Eye (tissue), 1 donor: ENCODE measurements around the gene IGF1.
"Not testable (repeated sequence)": the region's sequence is repeated elsewhere in the genome, so short reads cannot be mapped to it uniquely, and the experiment has no call there.

Experiments used
- DNase-seq: peaks from one replicate; pipeline ENCODE4 v3.0.0-alpha.2; 2015

IGF1 gene

DNA sequence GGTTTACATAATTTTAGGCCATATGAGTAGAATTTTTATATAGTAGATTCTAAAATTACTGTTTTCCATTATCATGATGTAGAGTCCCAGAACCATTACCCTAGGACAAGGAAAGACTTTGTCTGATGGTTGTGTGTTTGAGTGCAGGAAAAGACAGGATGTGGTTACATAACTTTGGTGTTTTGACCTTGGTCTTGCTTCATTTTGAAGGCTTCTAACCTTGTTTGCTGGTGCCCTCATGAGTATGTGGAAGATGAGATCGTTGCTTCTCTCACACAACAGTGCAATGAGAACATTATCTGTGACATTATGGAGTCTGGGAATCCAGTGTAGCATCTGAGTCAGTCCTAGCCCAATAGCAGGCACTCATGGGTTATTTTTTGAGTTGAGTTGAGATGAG is 106.2 kb downstream of the IGF1 start:
- DNase-seq, result no peak

DNA sequence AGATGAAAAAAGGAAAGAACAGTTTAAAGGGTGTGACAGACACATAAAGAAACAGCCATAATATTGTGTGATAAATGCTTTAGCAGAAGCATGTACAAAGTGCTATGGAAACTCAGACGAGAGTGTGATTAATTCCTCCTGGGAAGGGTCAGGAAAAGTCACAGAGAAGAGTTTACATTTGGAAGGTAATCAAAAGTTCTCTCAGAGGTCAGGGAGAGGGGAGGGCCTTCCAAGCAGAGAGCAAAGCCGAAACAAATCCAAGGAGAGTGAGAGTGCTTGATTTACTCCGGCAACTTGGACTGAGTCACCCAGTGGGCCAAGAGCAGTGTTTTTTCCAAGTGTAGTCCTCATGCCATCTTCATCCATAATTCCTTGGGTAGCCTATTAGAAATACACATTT is 108.3 kb downstream of the IGF1 start:
- DNase-seq, result no peak

DNA sequence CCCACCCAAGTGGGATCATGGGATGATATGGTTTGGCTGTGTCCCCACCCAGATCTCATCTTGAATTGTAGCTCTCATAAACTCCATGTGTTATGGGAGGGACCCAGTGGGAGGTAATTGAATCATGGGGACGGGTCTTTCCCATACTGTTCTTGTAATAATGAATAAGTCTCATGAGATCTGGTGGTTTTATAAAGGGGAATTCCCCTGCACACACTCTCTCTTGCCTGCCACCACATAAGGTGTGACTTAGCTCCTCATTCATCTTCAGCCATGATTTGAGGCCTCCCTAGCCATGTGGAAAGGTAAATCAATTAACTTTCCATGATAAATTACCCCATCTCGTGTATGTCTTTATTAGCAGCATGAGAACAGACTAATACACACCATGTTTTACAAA is 109.2 kb downstream of the IGF1 start:
- no peak for DNase-seq

DNA sequence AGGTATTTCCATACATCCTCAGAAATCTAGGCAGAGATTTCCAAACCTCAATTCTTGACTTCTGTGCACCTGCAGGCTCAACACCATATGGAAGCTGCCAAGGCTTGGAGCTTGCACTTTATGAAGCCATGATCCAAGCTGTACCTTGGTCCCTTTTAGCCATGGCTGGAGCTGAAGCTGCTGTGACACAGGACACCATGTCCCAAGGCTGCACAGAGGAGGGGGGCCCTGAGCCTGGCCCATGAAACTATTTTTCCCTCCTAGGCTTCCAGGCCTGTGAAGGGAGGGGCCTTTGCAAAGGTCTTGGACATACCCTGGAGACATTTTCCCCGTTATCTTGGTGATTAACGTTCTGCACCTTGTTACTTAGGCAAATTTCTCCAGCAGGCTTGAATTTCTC is 110.5 kb downstream of the IGF1 start:
- no peak for DNase-seq

DNA sequence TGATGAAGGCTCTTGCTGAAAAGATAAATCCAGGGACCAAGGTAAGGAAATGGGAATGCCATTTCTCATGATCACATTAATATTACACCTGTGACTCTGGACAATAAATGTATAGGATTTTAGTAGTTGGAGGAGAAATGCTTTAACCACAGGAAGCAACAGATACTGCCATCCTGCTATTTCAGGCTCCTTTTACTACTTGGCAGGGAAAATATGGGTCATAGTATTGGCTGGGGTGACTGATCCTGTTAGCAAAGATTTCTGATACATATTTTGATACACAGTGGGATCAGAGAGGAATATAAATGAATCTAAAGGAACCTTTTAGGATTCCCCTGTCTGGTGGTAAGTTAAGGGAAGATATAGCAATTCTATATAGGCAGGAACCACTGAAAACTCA is 115.0 kb downstream of the IGF1 start:
- no peak for DNase-seq

DNA sequence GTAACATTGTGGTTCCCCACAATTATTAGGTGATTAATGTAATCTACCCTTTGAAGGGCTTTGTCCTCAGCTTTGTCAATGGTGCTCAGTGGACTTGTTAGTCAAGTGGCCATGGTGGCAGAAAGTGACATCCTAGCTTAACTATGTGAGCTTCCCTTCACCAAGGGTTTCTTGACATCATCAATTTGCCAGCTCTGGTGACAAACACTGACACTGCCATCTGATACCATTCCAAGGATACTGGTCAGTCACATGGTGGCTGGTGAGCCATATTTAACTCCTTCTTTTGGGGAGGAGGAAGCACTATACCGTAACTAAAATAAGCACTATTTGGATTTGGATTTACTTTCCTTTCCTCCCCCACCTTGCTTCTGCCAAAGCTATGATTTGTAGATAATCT is 115.7 kb downstream of the IGF1 start:
- no peak for DNase-seq

DNA sequence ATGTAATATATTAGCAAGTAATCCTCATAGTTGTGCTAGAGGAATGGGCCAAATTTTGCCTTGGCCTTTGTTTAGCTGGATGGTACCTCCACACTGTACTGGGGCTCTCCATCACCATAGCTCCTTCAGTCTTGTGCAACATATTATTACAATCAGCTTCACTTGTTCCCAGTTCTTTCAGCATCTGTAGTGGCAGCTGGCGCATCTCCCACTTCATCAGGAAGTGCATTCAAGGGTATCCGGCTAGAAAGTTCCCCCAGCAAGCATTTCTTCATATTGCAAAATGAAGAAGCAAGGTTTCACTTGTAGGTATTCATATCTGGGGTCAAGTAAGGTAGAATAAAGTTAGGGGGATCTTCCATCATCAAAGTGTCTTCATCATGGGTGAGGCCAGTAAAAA is 123.7 kb downstream of the IGF1 start:
- DNase-seq, result no peak

DNA sequence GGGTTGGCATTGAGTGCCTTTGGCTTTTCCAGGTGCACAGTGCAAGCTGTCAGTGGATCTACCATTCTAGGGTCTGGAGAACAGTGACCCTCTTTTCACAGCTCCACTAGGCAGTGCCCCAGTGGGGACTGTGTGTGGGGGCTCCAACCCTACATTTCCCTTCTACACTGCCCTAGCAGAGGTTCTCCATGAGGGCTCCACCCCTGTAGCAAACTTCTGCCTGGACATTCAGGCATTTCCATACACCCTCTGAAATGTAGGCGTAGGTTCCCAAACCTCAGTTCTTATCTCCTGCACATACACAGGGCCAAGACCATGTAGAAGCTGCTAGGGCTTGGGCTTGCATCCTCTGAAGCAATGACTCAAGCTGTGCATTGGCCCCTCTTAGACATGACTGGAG is 126.1 kb downstream of the IGF1 start:
- not testable (repeated sequence) for DNase-seq

DNA sequence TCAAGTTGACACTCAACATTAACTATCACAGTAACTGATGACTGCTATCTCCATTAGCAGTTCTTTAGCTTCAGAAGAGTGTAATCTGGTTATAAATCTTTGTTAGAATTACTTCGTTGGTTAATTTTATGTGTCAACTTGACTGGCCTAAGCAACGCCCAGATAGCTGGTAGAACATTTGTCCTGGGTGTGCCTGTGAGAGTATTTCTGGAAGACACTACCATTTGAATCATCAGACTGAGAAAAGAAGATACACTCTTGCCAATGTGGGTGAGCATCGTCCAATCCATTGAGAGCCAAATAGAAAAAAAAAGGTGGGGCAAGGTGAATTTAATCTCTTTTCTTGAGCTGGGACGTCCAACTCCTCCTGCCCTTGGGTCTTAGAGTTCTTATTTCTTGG is 129.0 kb downstream of the IGF1 start:
- no peak for DNase-seq

DNA sequence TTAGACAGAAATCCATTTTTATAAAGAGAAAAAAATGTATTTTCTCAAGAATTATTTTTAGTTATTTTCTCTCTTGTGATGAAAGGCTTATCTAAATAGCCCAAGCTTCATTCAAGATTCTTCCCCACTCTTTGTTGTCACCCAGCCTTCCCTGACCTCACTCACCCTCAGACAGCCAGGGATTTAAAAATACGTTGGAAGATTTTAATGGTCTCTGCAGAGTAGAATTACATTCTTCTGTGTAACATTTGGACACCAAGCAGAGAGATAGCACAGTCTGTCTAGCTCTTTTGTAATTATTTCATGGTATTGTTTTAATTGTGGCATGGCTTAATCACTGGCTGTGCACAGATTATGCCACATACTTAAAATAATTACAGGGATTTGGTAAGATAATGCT is 130.3 kb downstream of the IGF1 start:
- DNase-seq, result no peak

DNA sequence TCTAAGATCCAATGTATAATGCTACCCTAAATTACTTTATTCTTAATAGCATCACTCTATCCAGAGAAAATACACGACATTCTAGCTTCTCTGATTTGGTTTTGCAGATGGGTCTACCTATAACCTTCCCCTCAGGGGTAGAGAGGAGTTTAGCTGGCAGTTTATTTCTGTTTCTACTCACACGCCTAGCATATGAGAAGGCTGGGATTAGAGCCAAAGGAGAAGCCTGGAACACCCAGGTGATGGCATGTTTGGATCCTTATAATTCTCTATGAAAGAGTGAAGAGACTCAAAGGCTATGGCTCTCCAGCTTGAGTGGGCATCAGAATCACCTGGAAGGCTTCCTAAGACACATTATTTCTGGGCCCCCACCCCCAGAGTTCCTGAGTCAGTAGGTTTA is 131.3 kb downstream of the IGF1 start:
- DNase-seq, result no peak

DNA sequence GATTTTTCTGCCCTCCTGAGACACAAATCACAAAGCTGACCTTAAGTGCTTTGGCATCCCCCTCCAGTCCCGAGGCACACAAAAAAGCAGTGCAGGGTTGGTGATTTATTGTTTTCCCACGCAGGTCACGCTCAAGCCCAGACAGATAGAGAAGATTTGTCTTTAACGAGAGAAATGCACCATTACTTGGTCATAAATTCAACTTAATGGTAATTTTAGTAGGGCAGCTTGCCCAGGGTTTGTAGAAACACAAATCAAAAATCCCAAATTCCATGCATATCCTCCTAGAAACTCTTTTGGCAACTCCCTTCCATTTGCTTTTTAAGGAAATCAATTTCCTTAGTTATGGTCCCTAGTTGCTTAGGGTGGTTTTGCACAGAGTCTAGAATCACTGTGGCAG is 132.6 kb downstream of the IGF1 start:
- DNase-seq, result no peak
